ENCODE results near the gene NLRC4. TPM values are rescaled to one million over a fixed set of nuclear protein-coding genes. Genes with fewer than 3 reads are reported as not detected.

NLRC4 gene
- total RNA-seq, 6 experiments from 2014 or later, result 0.56 to 1.9 (median 0.81) TPM

DNA sequence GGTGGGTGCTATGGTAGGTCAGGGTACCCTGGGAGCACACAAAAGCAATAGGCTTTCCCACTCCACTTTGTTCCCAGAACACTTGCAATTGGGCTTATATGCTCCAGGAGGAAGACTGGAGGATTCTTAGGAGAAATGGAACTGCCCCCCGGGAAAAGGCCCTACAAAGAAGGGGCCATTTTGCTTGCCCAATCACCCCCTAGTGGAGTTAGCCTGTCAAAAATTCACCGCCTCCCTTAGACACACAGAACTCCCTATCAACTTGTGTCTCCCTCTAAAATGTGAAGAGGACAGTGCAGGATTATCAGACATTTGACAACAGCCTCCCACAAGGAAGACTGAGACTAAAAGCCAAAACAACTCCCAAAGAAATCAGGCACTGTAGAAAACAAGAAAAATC is 36.5 kb downstream of the NLRC4 start:
- DNase-seq, result no peak
- Histone ChIP-seq H3K27ac (no peak overlapping the region), H3K36me3 (peaks cover 0 to 10% (median 0%) of the 10 kb centered on the region in 4 donors), H3K4me3 (no peak overlapping the region), H3K27me3 (no peaks in the 10 kb centered on the region), H3K9me3 (no peaks in the 10 kb centered on the region), H3K4me1 (no peaks in the 10 kb centered on the region)
- ATAC-seq, result no peak
- TF ChIP-seq POLR2A (IDR thresholded peaks at IDR 0.05) (no peak), CTCF (IDR thresholded peaks at IDR 0.05) (no peak)
- intact Hi-C loops (cut with DNase I), result no loop called here
- 76% methylated on average over 2 of the region's 2 CpGs for WGBS (ENCODE audit: insufficient coverage, low coverage, low lambda C conversion rate, missing lambda C conversion rate)

GRCh38 chr2:32227492-32227891 is 37.2 kb downstream of the NLRC4 start:
- Histone ChIP-seq H3K4me1 (no peaks in the 10 kb centered on the region), H3K27ac (no peak overlapping the region), H3K4me3 (no peak overlapping the region), H3K9me3 (no peaks in the 10 kb centered on the region), H3K27me3 (no peaks in the 10 kb centered on the region), H3K36me3 (peaks cover 0 to 16% (median 0%) of the 10 kb centered on the region in 4 donors)
- ATAC-seq, result no peak
- no peak for DNase-seq
- no peak for TF ChIP-seq CTCF (IDR thresholded peaks at IDR 0.05)
- no peak for TF ChIP-seq POLR2A (IDR thresholded peaks at IDR 0.05)
- intact Hi-C loops (cut with DNase I), result no loop called here

GRCh38 chr2:32222966-32223365 is 41.7 kb downstream of the NLRC4 start:
- WGBS (ENCODE audit: insufficient coverage, low coverage, low lambda C conversion rate, missing lambda C conversion rate), result 85% methylated on average over 2 of the region's 2 CpGs
- Histone ChIP-seq H3K36me3 (peaks cover 0 to 44% (median 0%) of the 10 kb centered on the region in 4 donors), H3K4me1 (no peaks in the 10 kb centered on the region), H3K27ac (no peak overlapping the region), H3K4me3 (no peak overlapping the region), H3K27me3 (no peaks in the 10 kb centered on the region), H3K9me3 (no peaks in the 10 kb centered on the region)
- intact Hi-C loops (cut with DNase I), result no loop called here
- ATAC-seq (no peak), DNase-seq (no peak)
- TF ChIP-seq POLR2A (IDR thresholded peaks at IDR 0.05) (no peak), CTCF (IDR thresholded peaks at IDR 0.05) (no peak)

GRCh38 chr2:32220445-32220844 is 44.2 kb downstream of the NLRC4 start:
- Histone ChIP-seq H3K9me3 (no peaks in the 10 kb centered on the region), H3K36me3 (peaks cover 0 to 50% (median 0%) of the 10 kb centered on the region in 4 donors), H3K27ac (no peak overlapping the region), H3K4me1 (no peaks in the 10 kb centered on the region), H3K4me3 (no peak overlapping the region), H3K27me3 (no peaks in the 10 kb centered on the region)
- no peak for DNase-seq
- no peak for ATAC-seq
- intact Hi-C loops (cut with DNase I), result no loop called here
- no peak for TF ChIP-seq POLR2A (IDR thresholded peaks at IDR 0.05)
- no peak for TF ChIP-seq CTCF (IDR thresholded peaks at IDR 0.05)

GRCh38 chr2:32212295-32212694 is 52.4 kb downstream of the NLRC4 start:
- Histone ChIP-seq H3K4me3 (no peak overlapping the region), H3K27me3 (no peaks in the 10 kb centered on the region), H3K36me3 (peaks cover 0 to 7% (median 0%) of the 10 kb centered on the region in 4 donors), H3K27ac (no peak overlapping the region), H3K9me3 (no peaks in the 10 kb centered on the region), H3K4me1 (no peaks in the 10 kb centered on the region)
- 96% methylated on average over 4 of the region's 4 CpGs for WGBS (ENCODE audit: insufficient coverage, low coverage, low lambda C conversion rate, missing lambda C conversion rate)
- intact Hi-C loops (cut with DNase I), result no loop called here
- no peak for ATAC-seq
- no peak for DNase-seq
- TF ChIP-seq POLR2A (IDR thresholded peaks at IDR 0.05) (no peak), CTCF (IDR thresholded peaks at IDR 0.05) (no peak)

Measured in right lobe of liver (tissue), 6 donors.